ENCODE data around the gene ARHGAP20.

Gene ARHGAP20

DNA sequence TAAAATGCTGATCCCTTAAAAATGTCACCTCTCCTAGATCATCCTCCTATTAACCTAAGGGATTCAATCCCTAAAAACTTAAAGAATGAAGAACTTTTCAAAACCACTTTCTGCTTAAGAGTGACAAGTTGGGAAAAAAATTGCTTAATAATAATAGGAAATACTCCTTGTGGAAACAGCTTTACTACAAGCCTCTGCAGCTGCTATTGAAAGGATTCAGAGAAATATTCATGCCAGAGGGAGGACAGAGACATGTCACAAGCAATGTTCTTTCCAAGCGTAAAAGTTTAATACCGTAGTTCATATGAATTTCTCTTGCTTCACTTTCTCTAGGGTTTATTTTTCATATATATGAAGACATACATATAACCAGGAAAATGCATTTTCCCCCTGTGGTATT is 98.2 kb downstream of the ARHGAP20 start:
- no peak for DNase-seq (ENCODE audit: low spot score)

DNA sequence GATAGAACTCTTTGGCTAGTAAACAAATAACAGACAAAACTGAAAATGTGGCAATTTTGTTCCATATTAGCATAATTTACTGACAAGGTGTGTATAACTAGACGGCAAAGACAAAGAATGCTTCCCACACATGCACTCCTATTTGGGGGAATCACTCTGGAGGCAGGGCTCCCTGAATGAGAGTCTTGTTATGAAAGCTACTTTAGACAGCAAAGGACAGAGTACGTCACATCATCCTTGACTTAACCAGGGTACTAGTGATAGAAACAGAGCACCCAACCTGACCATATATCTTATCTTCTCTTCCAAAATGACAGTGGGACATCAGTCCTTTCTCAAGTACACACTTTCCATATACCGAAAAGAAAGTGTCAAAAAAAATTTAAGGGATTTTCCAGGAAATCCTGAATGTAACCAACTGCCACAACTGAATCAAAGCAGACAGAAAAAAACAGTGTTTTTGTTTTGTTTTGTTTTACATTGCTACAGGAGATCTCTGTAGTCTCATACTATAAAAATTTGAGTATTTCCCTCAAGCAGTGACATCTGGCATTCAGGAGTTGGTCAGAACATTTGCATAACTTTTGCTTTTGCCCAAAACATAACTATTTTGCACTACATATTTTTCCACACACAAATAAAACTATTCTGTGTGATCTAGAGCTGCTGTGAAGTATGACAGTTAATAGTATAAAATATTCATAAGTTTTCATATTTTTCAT is 98.9 kb downstream of the ARHGAP20 start:
- no peak for DNase-seq (ENCODE audit: low spot score)

DNA sequence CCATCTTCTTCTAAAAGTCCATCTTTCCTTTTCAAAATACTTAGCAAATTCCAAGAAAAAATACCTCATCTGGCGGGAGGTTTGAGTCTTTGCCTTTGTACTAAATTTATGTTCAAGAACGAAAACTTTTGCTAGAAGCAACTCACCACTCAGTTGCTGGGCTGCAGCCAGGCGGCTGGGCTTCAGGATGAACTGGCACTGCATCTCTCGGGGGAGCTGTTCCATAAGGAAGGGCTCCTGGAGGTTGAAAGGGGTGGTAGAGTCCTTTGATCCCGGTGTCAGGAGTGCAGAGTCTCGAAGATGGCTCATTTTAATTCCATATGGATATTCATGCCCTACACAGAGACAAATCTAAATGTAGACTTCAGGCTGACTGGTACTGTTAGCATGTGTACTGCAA is 105.8 kb downstream of the ARHGAP20 start:
- no peak for DNase-seq (ENCODE audit: low spot score)

DNA sequence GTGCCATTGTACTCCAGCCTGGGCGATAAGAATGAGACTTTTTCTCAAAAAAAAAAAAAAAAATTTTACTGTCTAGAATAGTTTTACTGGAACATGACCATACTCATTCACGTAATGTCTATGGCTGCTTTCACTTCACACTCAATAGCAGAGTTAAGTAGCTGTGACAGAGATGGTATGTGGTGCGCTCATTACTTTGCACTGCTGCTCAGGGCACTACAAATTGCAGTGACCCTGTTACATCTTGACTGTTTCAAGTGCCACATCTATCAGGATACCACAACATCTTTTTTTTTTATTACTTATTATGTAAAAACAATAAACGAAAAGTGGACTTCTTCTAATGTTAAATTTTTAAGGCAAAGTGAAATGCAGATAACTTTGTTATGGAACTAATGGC is 110.3 kb downstream of the ARHGAP20 start:
- no peak for DNase-seq (ENCODE audit: low spot score)

DNA sequence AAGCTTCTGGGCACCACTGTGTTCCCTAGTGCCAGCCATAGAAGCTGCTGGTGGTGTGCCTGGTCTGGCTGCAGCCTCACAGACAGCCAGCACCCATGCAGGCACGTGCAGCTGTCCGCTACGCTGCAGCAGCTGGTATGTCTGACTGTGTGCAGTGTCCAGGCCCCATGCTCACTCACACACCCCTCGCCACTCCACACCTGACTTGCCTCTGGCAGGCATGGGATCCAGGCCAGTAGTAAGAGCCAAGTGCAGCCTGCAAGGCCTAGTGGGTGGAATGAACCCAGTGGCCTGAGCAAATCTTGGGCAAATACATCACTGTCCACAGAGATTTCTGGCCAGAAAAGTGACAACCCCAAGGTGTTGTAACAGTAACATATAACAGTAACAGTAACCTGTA is 111.9 kb downstream of the ARHGAP20 start:
- no peak for DNase-seq (ENCODE audit: low spot score)

DNA sequence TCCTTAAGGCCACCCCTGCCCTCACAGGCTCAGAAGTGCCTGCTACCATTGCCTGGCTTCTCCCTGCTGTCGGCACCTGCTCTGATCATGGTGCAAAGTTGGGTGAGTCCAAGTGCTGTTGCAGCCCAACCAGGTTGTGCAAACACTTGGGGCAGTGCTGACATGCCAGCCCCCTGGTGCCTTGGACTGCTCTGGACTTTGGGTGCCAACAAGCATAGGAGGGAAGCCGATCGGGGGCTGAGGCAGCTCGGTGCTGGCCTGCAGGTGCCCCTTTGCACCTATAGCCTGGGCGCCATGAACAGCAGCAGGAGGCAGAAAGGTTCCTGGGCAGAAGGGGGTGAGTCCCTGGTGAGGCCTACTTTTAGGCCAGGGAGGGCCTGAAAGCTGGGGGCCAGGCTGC is 113.0 kb downstream of the ARHGAP20 start:
- no peak for DNase-seq (ENCODE audit: low spot score)

DNA sequence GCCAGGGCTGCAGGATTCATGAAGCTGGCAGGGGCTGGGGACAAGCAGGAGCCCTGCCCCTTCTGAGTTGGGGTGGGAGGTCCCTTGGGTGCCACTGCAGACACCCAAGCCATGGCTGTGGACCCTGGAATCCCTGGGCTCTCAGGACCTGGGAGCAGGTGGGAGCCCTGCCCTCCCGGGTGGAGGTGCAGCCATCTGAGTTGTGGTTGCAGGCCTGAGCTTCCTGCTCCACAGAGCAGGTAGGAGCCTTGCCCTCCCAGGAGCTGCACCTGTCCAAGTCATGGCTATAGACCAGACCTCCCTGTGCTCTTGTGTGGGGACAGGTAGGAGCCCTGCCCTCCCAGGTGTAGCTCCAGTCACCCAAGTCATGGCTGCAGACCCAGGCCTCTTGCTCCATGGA is 113.5 kb downstream of the ARHGAP20 start:
- no peak for DNase-seq (ENCODE audit: low spot score)

DNA sequence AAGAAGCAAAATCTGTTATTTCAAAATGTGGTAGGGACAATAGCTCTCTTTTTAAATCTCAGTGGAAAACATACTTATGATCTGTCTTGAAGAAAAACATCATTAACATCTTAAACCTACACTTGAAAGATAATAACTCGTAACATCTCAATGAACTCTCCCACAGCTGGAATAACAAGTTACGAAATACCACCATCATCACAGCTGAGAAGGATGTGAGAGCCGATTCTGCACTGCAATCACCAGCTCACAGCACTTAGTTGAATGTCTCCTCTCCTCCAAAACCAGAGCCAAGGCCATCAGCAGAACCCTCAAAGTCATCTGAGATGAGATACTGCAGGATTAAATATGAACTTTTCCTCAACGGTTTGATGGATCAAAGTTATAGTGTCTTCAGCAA is 124.3 kb downstream of the ARHGAP20 start:
- DNase-seq (ENCODE audit: low spot score) = no peak

DNA sequence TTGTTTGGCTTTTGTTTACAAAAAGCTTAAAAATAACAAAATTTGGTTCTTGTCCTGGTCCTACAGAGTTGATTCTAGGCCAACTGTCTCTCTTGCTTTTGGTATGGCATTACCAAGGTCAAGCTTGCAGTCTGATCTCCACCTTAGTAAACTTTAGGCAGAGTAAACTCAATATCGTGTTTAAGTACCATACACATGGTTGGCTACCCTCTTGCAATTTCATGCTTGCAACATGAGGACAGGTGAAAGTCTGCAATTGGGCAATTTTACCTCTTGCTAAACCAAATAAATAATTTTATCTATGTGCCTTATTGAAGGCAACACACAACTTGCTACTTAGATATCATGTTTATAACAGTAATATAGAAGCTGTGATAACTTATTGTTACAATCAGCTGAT is 125.1 kb downstream of the ARHGAP20 start:
- DNase-seq (ENCODE audit: low spot score) = no peak

DNA sequence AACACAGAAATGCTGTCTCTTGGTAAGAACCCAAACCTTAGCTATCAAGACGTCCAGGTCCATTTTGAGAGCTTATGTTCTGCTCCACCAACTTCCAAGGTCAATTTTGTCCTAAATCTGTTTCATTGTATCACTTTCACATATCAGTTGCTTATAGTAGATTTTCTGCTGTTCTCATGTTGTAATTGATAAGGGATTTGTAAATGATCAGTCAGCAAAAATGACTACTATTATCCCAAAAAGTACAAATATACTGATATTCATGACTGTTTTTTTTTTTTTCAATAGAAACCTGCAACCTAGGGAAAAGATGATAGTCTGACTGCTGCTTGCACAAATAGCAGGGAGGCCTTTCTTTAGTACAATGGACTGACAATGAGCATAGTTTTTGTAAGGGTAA is 128.1 kb downstream of the ARHGAP20 start:
- no peak for DNase-seq (ENCODE audit: low spot score)

DNA sequence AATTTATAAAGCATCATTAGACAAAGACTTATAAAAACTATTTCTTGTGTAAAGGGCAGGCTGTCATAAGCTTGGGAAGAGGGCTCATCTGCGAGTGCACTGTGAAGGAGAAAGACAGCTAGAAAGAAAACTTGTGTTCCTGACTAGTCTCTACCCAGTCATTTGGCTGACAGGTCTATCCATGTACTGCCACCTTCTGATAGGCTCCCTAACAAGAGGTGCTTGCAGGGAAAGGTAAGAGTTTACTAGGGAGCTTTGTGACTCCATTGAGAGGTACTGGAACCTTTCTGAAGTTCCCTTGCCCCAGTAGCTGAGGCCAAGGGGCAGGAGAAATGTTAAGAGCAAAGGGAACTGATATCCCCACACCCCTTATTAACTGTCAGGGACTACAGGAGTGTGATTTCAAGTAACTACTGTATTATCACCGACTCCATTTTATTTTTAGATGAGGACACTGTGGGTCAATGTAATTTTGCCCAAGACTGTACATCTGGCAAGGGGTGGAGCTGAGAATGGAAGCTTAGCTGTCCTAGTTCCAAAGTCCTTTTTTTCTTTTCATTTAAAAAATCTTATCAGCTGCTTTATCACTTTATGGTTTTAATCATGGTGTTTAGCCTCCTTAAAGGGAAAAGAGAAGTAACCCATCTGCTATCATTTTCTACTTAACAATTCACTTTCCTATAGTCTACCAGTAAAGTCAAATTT is 129.4 kb downstream of the ARHGAP20 start:
- no peak for DNase-seq (ENCODE audit: low spot score)

DNA sequence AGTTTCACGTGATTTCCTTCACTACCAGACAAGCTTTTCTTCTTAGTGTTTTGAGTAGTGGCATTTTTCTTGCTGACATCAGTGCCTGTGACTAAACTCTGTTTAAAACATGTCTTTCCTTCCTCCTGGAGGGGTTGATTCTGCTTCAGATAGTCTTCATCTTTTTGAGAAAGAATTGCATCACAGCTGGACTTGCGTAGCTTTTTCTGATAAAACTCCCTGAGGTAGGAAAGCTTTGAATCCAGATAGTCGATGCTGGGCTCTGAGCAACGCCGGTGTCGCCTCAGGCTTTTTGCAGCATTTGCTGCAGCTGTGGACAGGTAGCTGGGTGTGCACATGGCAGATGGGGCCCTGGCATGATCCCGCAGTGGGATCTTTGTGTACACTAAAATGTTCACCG is 131.7 kb downstream of the ARHGAP20 start:
- DNase-seq (ENCODE audit: low spot score) = no peak

DNA sequence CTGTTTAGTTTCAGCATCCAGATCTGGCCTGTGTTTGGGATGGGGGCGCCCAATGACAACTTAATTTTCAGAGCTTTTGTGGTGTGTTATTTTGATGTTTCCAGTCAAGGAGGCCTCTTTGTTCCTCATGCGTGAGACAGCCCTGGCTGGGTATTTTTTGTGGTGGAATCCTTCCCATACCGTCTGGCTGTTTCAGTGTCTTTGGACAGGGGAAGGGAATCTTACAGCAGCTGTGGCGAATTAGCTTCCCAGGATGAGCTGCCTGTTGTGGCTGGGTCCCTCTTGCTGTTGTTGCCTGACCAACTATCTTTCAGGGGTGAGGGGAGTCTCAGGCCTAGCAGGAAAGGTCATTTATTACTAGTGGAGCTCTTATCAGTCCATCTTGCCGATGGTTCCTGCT is 138.8 kb downstream of the ARHGAP20 start:
- DNase-seq (ENCODE audit: low spot score) = no peak

DNA sequence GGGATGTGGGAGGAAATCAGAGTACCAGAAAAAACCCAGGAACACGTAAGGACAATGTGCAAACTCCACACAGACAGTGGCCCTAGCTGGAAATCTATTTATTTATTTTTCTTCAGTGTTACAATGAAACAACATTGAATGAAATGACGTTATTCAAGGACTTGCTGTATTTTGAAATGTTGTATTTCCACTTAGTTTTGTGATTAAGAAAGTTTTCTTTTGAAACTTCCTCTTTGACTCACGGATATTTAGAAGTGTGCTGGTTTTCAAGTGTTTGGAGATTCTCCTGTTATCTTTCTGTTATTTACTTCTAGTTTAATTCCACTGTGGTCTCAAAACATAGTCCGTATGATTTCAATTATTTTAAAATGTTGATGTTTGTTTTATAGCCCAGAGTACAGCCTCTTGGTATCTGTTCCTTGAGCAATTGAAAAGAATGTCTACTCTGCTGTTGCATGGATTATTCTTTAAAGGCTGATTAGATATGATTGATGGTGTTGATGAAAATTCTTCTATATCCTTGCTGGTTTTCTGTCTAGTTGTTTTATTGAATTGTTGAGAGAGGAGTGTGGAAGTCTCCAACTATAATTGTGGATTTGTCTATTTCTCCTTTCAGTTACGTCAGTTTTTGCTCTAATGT is 141.0 kb downstream of the ARHGAP20 start:
- no peak for DNase-seq (ENCODE audit: low spot score)

DNA sequence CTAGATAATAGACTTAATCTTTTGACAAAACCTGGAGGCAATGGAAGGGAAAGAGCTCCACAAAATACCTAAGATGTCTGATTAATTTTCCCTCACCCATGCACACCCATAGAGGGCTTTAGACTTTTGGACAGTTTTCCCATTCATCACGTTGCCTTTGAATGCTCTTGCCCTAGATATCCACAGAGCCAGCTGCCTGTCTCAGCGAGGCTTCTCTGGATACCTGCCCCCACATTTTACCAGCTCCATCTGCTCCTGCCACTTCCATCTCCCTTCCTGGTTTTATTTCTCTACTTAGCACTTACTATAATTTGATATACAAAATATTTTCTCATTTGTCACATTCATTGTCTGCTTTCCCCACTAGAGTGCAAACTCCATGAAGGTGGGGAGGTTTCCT is 145.7 kb downstream of the ARHGAP20 start:
- no peak for DNase-seq (ENCODE audit: low spot score)

DNA sequence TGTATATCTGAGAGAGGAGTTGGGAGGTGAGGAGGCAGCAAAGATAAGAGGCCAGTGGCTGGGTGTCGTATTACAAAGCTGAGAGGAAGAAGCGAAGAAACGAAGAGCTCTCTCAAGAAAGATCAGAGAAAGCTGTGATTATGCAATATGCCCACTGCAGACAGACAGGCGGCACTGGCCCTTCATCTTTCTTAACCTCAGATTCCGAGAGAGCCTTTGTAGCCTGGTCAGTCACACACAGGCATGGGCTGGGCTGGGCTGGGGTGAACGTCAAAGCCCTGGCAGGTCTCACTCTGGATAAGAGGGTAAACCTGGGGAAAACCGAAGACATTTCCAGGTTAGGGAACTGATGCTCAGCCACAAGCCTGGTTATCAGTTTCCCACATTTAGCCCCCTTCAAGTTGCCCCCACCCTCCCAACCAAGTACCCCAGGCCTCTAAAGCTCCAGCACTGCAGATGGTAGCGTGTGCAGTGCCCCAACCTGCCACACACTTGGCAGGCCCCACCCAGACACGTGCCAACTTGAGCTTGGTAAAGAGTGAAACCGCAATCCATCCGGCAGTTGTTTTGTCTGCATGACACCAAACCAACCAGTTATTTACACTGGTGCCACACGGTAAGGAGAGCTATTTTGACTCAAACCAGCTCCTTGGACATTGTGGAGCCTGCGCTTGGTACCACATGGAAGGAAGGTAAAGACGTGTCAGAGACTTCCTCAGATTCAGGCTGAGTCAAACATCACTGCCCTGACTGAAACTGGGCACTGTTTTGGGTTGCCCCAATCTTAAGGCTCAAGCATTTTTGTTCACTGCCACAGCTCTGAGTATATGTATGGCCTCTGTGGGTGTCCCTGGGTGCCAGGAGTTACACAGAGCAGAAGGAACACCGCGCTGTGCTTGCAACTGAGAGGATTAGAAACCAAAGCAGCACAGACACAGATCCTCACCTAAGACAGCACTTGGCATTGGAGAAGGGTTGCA is 146.6 kb downstream of the ARHGAP20 start:
- DNase-seq (ENCODE audit: low spot score) = no peak

DNA sequence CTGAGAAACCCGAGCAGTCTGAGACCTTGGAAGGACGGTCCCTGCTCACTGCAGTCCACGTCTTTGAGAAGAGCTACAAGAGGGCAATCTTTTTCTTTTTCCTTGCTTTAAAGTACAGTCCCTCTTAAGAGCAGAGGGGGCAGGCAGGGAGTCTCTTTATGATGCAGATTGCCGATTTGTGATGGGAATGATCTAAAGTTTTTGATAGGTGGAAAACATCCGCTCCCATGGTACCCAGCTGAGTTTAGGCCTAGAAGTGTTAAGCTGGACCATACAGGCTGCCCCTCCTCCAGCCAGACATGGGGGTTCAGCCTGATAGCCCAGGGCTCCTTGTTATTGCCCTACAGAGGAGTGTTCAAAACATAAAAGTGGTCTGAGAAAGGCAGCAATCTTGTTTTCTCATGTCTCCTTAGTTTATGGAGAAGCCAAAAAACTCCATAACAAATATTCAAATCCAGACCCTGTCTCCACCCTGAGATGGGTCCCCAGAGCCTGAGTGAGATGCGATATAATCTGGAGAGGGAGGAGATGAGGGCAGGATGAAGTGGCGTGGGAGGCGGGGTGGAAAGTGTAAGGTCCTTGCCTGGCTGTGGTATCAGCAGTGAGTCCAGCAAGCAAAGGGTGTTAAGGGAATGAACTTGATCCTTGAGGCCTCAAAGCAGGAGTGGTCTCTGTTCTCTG is 147.4 kb downstream of the ARHGAP20 start:
- no peak for DNase-seq (ENCODE audit: low spot score)

DNA sequence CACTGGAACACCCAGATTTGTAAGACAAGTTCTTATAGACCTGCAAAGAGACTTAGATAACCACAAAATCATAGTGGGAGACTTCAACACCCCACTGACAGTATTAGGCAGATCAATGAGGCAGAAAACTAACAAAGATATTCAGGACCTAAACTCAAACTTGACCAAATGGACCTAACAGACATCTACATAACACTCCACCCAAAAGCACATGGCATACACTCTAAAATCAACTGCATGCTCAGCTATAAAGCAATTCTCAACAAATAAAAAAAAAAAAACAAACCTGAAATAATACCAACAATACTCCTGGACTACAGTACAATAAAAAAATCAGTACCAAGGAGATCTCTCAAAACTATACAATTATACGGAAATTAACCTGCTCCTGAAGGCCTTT is 167.5 kb downstream of the ARHGAP20 start:
- DNase-seq (ENCODE audit: low spot score) = no peak

DNA sequence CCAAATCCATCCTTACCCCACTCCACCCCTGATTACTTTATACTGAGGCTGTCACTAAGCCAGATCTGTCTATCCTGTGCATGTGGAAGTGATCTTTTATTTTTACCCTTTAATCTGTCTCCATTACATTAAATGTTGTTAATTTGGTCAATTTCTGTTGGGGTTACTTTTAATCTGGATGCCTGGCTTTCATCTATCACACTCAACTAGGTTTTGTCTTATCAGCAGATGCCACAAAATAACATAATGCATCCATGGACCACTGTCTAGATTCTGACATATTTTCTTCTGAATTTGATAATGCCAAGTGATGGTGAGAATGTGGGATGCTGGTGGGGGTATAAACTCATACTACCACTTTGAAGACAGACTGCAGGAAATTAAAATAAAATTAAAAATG is 174.1 kb downstream of the ARHGAP20 start:
- DNase-seq (ENCODE audit: low spot score) = no peak

DNA sequence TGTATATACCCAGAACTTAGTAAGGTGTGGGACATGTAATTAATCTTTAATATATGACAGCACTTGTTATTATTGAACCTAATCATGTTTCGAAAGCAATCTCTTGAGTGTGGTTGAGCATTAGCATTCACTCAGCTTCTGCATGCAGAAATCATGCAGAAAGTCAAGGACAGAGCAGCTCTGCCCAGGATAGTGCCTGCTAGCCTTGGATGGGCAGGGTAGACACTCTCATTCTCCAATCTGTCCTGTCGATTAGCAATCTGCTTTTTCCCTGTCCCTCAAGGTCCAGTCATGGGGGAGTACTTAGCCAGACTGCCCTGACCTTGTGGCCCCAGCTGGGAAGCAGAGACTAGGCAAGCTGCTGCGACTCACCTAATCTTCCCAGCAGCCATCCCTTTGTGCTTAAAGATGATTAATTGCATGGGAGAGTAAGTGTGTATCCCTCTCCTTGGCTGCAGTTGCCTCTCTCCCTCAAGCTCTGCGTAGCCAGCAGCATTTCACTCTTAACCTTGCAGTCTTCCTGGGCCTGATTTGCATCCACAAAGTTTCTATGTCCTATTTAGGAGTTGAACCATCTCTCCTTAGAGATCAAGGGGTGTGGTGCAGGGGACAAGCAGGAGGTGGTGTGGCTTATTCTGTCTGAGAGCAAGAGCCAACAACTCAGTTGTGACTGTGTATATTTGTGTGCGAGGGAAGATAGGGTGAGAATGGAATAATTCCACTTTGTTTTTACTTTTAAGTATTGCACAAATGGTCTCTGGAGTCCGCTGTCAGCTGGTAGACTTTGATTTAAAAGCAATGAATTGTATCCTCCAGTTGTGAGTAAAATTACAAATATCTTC is 181.1 kb downstream of the ARHGAP20 start:
- no peak for DNase-seq (ENCODE audit: low spot score)

DNA sequence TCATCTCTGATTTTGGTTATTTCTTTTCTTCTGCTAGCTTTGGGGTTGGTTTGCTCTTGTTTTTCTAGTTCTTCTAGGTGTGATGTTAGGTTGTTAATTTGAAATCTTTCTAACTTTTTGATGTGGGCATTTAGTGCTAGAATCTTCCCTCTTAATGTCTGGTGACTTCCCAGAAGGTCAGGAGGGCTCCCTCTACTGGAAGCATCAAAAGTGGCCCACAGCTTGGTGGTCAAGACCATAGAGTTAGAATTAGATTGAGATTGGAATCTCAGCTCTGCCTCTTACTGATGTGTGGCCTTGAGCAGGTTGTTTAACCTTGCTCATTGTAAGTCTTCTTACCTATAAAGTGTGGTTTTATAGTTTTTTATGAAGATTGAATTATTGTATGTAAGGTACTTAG is 183.2 kb downstream of the ARHGAP20 start:
- no peak for DNase-seq (ENCODE audit: low spot score)
